GM23338 (cell line): ENCODE results near the gene GNAS.

Source experiments
- EZH2 ChIP-seq: fragments of 200-600 bp; sonication (generic); IDR thresholded peaks from one replicate; pipeline ENCODE4 v1.8.0; 2017; ENCODE audit warnings: antibody characterized with exemption, mild to moderate bottlenecking, low read depth; ENCODE audit not compliant: unreplicated experiment
- EZH2phosphoT487 ChIP-seq: fragments of 200-600 bp; sonication (generic); IDR thresholded peaks from one replicate; pipeline ENCODE4 v1.8.1; 2018; ENCODE audit warnings: antibody characterized with exemption; ENCODE audit not compliant: unreplicated experiment
- POLR2AphosphoS5 ChIP-seq: IDR thresholded peaks from 2 replicates; pipeline ENCODE4 v1.6.1; 2016; ENCODE audit warnings: antibody characterized with exemption, low read depth
- TF ChIP-seq, protein P1 (sequence below): IDR thresholded peaks from one replicate; pipeline ENCODE4 v1.6.1; 2018; ENCODE audit warnings: antibody characterized with exemption; ENCODE audit not compliant: unreplicated experiment
- TF ChIP-seq, protein P2 (sequence below), 2 experiments: fragments of 200-600 bp in 1 of 2; sonication (generic) in 1 of 2; conservative IDR thresholded peaks; 2 replicates each; pipeline versions ENCODE4 v1.5.1 to v1.6.1; 2016 to 2017; ENCODE audit warnings: antibody characterized with exemption in 2 of 2, low read depth in 2 of 2, mild to moderate bottlenecking in 2 of 2, moderate library complexity in 1 of 2

DNA sequence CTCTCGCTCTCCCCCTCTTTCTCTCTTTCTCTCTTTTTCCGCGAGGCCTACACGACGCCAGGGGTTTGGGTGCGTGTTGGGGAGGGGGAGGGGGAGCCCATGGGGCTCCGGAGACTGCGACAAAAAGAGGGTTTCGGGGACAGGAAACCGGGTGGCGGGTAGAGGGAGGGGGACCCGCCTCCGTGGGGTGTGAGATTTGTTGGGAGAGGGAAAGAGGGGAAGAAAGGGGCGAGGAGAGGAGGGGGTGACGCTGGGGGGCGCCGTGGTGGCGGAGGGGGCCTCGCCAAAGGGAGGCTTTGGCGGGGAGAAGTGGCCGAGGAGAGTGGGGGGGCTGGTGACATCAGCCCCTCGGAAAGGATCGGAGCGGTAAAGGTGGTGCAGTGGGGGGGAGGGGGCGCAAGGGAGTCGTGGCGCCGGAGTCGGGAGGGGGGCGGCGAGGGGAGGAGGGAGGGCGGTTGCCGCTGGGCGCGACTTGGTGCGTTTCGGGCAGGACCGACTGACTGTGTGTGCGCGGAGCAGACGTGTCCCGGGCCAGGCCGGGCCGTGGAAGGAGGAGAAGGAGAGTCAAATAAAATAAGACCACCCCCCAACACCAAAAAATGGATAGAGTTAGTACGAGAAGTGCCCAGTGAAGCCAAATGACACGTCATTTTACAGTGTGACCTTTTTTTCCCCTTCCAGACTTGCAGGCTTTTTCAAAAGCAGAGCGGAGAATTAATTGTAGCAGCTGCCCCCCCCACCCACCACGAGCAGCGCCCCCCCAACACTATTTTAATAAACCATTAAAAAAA, 39.8 kb downstream of the GNAS start:
- TF ChIP-seq, protein P1, sequence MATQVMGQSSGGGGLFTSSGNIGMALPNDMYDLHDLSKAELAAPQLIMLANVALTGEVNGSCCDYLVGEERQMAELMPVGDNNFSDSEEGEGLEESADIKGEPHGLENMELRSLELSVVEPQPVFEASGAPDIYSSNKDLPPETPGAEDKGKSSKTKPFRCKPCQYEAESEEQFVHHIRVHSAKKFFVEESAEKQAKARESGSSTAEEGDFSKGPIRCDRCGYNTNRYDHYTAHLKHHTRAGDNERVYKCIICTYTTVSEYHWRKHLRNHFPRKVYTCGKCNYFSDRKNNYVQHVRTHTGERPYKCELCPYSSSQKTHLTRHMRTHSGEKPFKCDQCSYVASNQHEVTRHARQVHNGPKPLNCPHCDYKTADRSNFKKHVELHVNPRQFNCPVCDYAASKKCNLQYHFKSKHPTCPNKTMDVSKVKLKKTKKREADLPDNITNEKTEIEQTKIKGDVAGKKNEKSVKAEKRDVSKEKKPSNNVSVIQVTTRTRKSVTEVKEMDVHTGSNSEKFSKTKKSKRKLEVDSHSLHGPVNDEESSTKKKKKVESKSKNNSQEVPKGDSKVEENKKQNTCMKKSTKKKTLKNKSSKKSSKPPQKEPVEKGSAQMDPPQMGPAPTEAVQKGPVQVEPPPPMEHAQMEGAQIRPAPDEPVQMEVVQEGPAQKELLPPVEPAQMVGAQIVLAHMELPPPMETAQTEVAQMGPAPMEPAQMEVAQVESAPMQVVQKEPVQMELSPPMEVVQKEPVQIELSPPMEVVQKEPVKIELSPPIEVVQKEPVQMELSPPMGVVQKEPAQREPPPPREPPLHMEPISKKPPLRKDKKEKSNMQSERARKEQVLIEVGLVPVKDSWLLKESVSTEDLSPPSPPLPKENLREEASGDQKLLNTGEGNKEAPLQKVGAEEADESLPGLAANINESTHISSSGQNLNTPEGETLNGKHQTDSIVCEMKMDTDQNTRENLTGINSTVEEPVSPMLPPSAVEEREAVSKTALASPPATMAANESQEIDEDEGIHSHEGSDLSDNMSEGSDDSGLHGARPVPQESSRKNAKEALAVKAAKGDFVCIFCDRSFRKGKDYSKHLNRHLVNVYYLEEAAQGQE = no peak
- TF ChIP-seq, protein P2, sequence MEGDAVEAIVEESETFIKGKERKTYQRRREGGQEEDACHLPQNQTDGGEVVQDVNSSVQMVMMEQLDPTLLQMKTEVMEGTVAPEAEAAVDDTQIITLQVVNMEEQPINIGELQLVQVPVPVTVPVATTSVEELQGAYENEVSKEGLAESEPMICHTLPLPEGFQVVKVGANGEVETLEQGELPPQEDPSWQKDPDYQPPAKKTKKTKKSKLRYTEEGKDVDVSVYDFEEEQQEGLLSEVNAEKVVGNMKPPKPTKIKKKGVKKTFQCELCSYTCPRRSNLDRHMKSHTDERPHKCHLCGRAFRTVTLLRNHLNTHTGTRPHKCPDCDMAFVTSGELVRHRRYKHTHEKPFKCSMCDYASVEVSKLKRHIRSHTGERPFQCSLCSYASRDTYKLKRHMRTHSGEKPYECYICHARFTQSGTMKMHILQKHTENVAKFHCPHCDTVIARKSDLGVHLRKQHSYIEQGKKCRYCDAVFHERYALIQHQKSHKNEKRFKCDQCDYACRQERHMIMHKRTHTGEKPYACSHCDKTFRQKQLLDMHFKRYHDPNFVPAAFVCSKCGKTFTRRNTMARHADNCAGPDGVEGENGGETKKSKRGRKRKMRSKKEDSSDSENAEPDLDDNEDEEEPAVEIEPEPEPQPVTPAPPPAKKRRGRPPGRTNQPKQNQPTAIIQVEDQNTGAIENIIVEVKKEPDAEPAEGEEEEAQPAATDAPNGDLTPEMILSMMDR (conservative IDR thresholded peaks at IDR 0.05; ENCODE audit: low read depth in 2 of 2) = no peak; a peak in 1 of 4 replicates
- TF ChIP-seq EZH2 = no peak
- no peak; the same call in 1 of the 2 replicates for TF ChIP-seq POLR2AphosphoS5
- no peak for TF ChIP-seq EZH2phosphoT487
